Dendritic cell treated with granulocyte-macrophage colony-stimulating factor and Interleukin-4, amounts not matched to agents 40 ng/mL and 50 ng/mL, for 4 days (primary cell): ENCODE measurements around the gene DCAF11.

ENCODE experiments used
- H3K27ac Mint-ChIP-seq: one replicate; pipeline ENCODE4 v1.8.0; 2022; ENCODE audit warnings: mild to moderate bottlenecking, mixed read lengths
- H3K27me3 Mint-ChIP-seq: one replicate; pipeline ENCODE4 v1.8.0; 2022; ENCODE audit warnings: mild to moderate bottlenecking, mixed read lengths
- H3K36me3 Mint-ChIP-seq: one replicate; pipeline ENCODE4 v1.8.0; 2022; ENCODE audit warnings: low read depth, mixed read lengths
- H3K4me1 Mint-ChIP-seq: one replicate; pipeline ENCODE4 v1.8.0; 2022; ENCODE audit warnings: low read depth, mixed read lengths
- H3K4me3 Mint-ChIP-seq: one replicate; pipeline ENCODE4 v1.8.0; 2022; ENCODE audit warnings: mild to moderate bottlenecking, moderate library complexity, mixed read lengths
- H3K9me3 Mint-ChIP-seq: one replicate; pipeline ENCODE4 v1.8.0; 2022; ENCODE audit warnings: mixed read lengths
- intact Hi-C: fragments of 100-400 bp; cut with micrococcal nuclease; formaldehyde crosslinking; loops from one replicate; pipeline ENCODE4 v1.15.0; 2022

Gene DCAF11

GRCh38 chr14:24150993-24151392 lies 36.4 kb downstream of the DCAF11 start:
- intact Hi-C loops, result no loop called here
- H3K36me3 Mint-ChIP-seq, result peaks cover 95% of the 10 kb centered on the region
- no peaks in the 10 kb centered on the region for H3K27me3 Mint-ChIP-seq

GRCh38 chr14:24151404-24152080 lies 37.0 kb downstream of the DCAF11 start:
- no peak overlapping the region for H3K4me3 Mint-ChIP-seq
- intact Hi-C loops, result no loop called here
- H3K27ac Mint-ChIP-seq, result no peak overlapping the region
- no peaks in the 10 kb centered on the region for H3K27me3 Mint-ChIP-seq
- peaks cover 29% of the 10 kb centered on the region for H3K4me1 Mint-ChIP-seq
- H3K9me3 Mint-ChIP-seq, result no peaks in the 10 kb centered on the region
- peaks cover 95% of the 10 kb centered on the region for H3K36me3 Mint-ChIP-seq

More at GRCh38 chr14:24150993-24151392, 36.4 kb downstream of the DCAF11 start:
- Mint-ChIP-seq H3K27ac (no peak overlapping the region), H3K4me1 (peaks cover 33% of the 10 kb centered on the region), H3K9me3 (no peaks in the 10 kb centered on the region), H3K4me3 (no peak overlapping the region)

GRCh38 chr14:24155100-24155499 lies 40.5 kb downstream of the DCAF11 start:
- no peaks in the 10 kb centered on the region for H3K27me3 Mint-ChIP-seq
- H3K9me3 Mint-ChIP-seq, result no peaks in the 10 kb centered on the region
- H3K36me3 Mint-ChIP-seq, result peaks cover 94% of the 10 kb centered on the region
- H3K4me3 Mint-ChIP-seq, result no peak overlapping the region
- no peak overlapping the region for H3K27ac Mint-ChIP-seq
- intact Hi-C loops, result no loop called here
- H3K4me1 Mint-ChIP-seq, result peaks cover 12% of the 10 kb centered on the region

- intact Hi-C loops, result no loop called here
- H3K4me3 Mint-ChIP-seq, result no peak overlapping the region
- H3K4me1 Mint-ChIP-seq, result peaks cover 23% of the 10 kb centered on the region
- H3K27me3 Mint-ChIP-seq, result no peaks in the 10 kb centered on the region
- peaks cover 94% of the 10 kb centered on the region for H3K36me3 Mint-ChIP-seq
- H3K9me3 Mint-ChIP-seq, result no peaks in the 10 kb centered on the region
- H3K27ac Mint-ChIP-seq, result peak overlapping the region; percentile 4
These were observed 42.3 kb downstream of the DCAF11 start for GRCh38 chr14:24156840-24157239.

- peaks cover 28% of the 10 kb centered on the region for H3K4me1 Mint-ChIP-seq
- no peak overlapping the region for H3K4me3 Mint-ChIP-seq
- intact Hi-C loops, result no loop called here
- peaks cover 94% of the 10 kb centered on the region for H3K36me3 Mint-ChIP-seq
- H3K9me3 Mint-ChIP-seq, result no peaks in the 10 kb centered on the region
- no peaks in the 10 kb centered on the region for H3K27me3 Mint-ChIP-seq
- peak overlapping the region; percentile 4 for H3K27ac Mint-ChIP-seq
These were observed 42.8 kb downstream of the DCAF11 start for GRCh38 chr14:24157331-24157730.

- intact Hi-C loops, result loop anchor here (5.0 kb wide), 2 partner anchors 37 to 103 kb away; partner anchors contain the start of gene TM9SF1
- Mint-ChIP-seq H3K9me3 (no peaks in the 10 kb centered on the region), H3K4me1 (peaks cover 54% of the 10 kb centered on the region), H3K36me3 (peaks cover 98% of the 10 kb centered on the region), H3K27ac (peak overlapping the region; percentile 93), H3K4me3 (no peak overlapping the region), H3K27me3 (no peaks in the 10 kb centered on the region)
These were observed 45.4 kb downstream of the DCAF11 start for GRCh38 chr14:24159777-24160498.

- Mint-ChIP-seq H3K36me3 (peaks cover 98% of the 10 kb centered on the region), H3K9me3 (no peaks in the 10 kb centered on the region), H3K27ac (peak overlapping the region; percentile 93), H3K27me3 (no peaks in the 10 kb centered on the region), H3K4me1 (peaks cover 59% of the 10 kb centered on the region), H3K4me3 (peak overlapping the region; percentile 95)
- intact Hi-C loops, result loop anchor here (5.0 kb wide), 2 partner anchors 37 to 103 kb away; partner anchors contain the start of gene TM9SF1
These were observed 45.9 kb downstream of the DCAF11 start for GRCh38 chr14:24160499-24160849.

GRCh38 chr14:24160850-24161804 lies 46.5 kb downstream of the DCAF11 start, which contains the start of gene IRF9:
TSS of gene IRF9 (plus strand) at chr14:24161265. CDS start at chr14:24162145, 880 bp downstream.
- H3K36me3 Mint-ChIP-seq, result peaks cover 98% of the 10 kb centered on the region
- H3K4me1 Mint-ChIP-seq, result peaks cover 66% of the 10 kb centered on the region
- no peaks in the 10 kb centered on the region for H3K27me3 Mint-ChIP-seq
- no peaks in the 10 kb centered on the region for H3K9me3 Mint-ChIP-seq
- H3K27ac Mint-ChIP-seq, result peak within 1 kb of the TSS; percentile 93
- intact Hi-C loops, result loop anchor here (1.0 to 5.0 kb wide), 5 partner anchors 14 to 104 kb away; partner anchors contain the start of genes DCAF11, NRL, PCK2 and RNF31
- peak within 1 kb of the TSS; percentile 95 for H3K4me3 Mint-ChIP-seq

- Mint-ChIP-seq H3K27me3 (no peaks in the 10 kb centered on the region), H3K4me3 (peak overlapping the region; percentile 95), H3K4me1 (peaks cover 75% of the 10 kb centered on the region), H3K27ac (peak overlapping the region; percentile 93), H3K36me3 (peaks cover 98% of the 10 kb centered on the region), H3K9me3 (no peaks in the 10 kb centered on the region)
- intact Hi-C loops, result loop anchor here (5.0 kb wide), 2 partner anchors 35 to 105 kb away; partner anchors contain the start of gene TM9SF1
These were observed 47.5 kb downstream of the DCAF11 start for GRCh38 chr14:24162093-24162492.

GRCh38 chr14:24164518-24164991 lies 50.0 kb downstream of the DCAF11 start:
- peaks cover 2% of the 10 kb centered on the region for H3K27me3 Mint-ChIP-seq
- intact Hi-C loops, result loop anchor here (5.0 kb wide), 2 partner anchors 33 to 107 kb away; partner anchors contain the start of gene TM9SF1
- peaks cover 96% of the 10 kb centered on the region for H3K36me3 Mint-ChIP-seq
- H3K4me1 Mint-ChIP-seq, result peaks cover 89% of the 10 kb centered on the region
- H3K9me3 Mint-ChIP-seq, result no peaks in the 10 kb centered on the region
- H3K27ac Mint-ChIP-seq, result peak overlapping the region; percentile 82
- H3K4me3 Mint-ChIP-seq, result no peak overlapping the region

GRCh38 chr14:24165785-24166184 lies 51.2 kb downstream of the DCAF11 start:
- intact Hi-C loops, result no loop called here
- peaks cover 84% of the 10 kb centered on the region for H3K4me1 Mint-ChIP-seq
- peak overlapping the region; percentile 82 for H3K27ac Mint-ChIP-seq
- H3K36me3 Mint-ChIP-seq, result peaks cover 96% of the 10 kb centered on the region
- H3K27me3 Mint-ChIP-seq, result peaks cover 2% of the 10 kb centered on the region
- no peaks in the 10 kb centered on the region for H3K9me3 Mint-ChIP-seq
- no peak overlapping the region for H3K4me3 Mint-ChIP-seq

- intact Hi-C loops, result no loop called here
- peaks cover 13% of the 10 kb centered on the region for H3K27me3 Mint-ChIP-seq
- peaks cover 96% of the 10 kb centered on the region for H3K36me3 Mint-ChIP-seq
- H3K27ac Mint-ChIP-seq, result peak overlapping the region; percentile 82
- no peaks in the 10 kb centered on the region for H3K9me3 Mint-ChIP-seq
- H3K4me1 Mint-ChIP-seq, result peaks cover 78% of the 10 kb centered on the region
- H3K4me3 Mint-ChIP-seq, result no peak overlapping the region
These were observed 53.0 kb downstream of the DCAF11 start for GRCh38 chr14:24167469-24168114.
